Activated CD8-positive, alpha-beta memory T cell treated with anti-CD3 and anti-CD28 coated beads, Interleukin-2, amount 50 U/mL, for 24 hours (primary cell): ENCODE measurements around the gene RNF166.

Experiments used
- DNase-seq: peaks from one replicate; pipeline ENCODE4 v3.0.0-alpha.2; 2020; ENCODE audit errors: extremely low read depth

RNF166 gene

DNA sequence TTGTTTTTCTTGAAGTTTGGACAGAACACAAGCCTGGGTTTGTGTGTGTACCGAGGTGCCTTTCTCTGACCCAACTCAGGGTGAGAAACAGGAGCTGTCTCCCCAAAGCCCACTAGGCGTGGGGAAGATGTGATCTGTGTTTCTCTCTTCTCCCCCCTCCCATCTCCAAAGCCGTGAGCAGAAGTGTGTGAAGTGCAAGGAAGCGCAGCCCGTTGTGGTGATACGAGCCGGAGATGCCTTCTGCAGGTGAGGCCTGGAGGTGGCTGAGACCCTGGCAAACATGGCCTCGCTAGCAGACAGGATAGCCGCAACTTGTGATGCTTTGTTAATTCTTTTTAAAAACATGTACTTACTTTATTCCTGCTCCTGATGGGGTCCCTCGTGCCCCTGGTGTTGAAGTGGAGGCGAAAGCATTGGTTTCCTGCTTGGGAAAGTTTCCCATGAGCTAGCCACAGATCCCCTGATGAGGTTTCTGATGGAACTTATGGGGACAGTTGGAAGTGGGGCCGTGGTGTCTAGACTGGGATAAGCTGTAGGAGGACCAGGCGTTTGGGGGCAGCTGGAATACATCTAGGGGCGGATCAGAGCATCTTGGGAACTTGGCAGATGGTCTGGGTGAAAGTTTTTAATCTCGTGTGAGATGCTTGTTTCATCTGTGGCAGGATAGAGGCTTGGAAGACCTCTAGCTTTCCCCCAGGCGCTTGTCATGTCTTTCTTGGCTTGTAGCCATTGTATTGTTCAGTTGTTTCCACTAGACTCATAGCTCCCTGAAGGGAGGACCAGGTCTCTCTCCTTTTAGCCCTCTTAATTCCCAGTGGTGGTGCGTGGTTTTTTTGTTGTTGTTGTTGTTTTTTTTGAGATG, 988 bp upstream of the RNF166 start:
- no peak for DNase-seq

GRCh38 chr16:88705801-88706228, 393 bp downstream of the RNF166 start:
- no peak for DNase-seq

DNA sequence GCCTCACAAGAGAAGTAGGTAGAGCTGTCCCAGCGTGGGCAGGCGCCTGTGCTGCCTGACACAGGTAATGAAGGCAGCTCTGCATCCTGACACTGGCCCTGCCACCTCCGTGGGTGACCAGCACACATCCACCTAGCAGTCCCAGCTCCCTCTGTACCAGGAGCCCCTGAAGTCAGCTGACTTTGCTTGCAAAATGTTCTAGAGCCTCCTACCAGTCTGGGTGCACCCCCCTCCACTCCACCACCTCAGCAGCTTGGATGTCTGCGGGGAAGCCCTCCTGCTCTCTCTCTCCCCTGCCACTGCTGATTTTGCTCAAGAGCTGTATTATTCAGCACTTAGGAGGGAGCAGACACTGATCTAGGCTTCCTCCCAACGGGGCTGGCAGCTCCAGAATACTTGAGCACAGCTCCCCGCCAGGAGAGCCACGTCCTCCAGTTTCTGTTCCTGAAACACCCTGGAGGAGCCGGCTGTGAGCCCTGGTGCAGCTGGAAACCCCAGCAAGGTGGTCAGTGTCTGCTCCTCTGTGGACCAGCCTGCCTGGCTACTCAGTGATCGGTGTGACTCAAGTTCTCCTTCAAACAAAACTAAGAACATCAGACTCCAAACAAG, 1.0 kb downstream of the RNF166 start:
- DNase-seq, result no peak

- peak; percentile 54 for DNase-seq
These were observed 2.5 kb downstream of the RNF166 start for GRCh38 chr16:88703486-88704309.

DNA sequence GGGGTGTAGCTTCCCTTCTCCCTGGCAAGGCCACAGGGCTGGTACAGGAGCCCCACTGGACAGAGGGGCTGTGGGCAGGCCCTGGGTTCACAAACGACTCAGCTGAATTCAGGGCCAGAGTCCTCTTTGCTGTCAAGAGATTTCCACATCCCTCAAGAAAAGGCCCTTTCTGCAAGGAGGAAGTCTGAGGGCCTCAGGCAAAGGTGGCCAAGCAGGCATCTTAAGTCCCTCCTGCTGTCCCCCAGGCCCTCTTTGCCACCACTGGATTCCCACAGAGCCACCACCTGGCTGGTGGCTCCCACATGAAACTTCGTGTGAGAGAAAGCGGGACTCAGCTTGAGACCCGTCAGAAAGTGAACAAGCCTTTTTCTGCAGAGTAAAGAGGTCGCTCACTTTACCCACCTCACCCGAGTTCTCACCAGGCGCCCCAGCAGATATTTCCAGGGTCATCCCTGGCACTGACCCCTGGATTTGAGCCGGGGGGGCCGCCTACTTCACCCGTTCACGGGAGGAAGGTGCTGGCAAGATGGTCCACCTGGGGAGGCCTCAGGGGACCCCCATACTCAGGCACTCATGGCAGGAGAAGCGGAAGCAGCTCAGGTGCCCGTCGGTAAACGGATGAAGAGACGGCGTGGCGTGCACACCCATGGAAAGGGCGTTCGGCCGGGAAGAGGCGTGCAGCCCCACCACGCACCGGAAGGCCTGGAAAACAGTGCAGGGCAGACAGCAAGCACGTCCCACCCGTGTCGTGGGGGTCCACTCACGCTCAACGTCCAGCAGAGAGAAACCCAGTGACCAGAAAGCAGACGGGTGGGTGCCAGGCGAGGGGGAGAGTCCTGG, 3.6 kb downstream of the RNF166 start:
- DNase-seq, result no peak

GRCh38 chr16:88701581-88702370, 4.4 kb downstream of the RNF166 start:
- DNase-seq, result no peak

DNA sequence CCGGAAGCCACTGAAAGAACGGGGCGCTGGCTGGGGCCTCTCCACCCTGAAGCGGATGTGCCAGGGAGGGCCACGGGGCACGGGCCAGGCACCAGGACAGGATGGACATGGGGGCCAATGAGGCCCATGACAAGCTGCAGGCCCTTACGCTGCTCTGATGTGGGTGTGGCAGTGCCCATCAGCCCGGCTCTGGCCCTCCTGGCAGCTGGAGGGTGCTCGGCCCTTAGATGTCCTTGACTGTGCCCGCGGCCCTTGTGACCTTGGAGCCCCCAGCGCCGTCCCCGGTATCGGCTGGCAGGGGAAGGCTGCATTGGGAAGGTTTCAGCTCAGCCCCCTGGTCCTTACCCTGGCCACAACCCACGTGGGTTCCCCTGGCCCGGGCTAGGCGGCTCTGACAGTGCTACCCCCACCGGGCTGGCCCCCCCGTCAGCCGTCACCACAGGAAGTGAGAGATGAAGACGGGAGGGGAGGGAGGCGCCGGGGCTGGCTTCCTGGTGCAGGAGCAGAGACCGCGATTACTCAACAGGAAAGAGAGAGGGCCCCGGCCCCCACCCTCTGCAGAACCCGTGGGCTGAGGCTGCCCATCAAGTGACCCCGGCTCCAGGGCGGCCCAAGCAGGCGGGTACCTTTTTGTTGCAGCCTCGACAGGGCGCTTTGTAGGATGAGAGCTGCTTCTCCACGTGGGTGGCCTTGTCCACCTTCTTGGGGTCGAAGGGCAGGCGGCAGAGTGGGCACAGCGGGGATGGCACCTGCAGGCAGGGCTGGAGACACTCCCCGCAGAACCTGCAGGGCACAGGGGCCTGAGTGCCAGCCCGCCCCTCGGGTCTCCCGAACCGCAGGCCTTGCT, 5.3 kb downstream of the RNF166 start:
- peak; percentile 92 for DNase-seq

GRCh38 chr16:88700322-88700635, 5.9 kb downstream of the RNF166 start:
- DNase-seq, result no peak

DNA sequence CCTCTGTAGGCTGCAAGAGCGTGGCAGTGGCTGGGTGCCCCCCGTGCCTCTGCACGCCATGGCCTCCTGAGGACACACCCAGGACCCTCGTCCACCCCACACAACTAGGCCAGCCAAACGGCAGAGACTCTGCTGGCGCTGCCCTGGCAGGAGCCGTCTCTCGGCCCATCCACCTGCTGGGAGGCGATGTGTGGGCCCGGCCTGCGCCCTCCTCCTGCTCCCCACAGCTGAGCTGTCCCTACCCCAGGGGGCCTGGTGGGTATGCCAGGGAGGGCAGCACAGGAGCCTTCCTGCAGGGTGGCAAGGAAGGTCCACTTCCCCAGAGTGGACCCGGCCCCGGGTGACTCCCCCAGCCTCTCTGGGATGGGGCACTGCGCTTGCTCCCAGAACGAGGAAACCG, 7.0 kb downstream of the RNF166 start:
- DNase-seq, result no peak

GRCh38 chr16:88698646-88699045, 7.6 kb downstream of the RNF166 start:
- DNase-seq, result no peak

DNA sequence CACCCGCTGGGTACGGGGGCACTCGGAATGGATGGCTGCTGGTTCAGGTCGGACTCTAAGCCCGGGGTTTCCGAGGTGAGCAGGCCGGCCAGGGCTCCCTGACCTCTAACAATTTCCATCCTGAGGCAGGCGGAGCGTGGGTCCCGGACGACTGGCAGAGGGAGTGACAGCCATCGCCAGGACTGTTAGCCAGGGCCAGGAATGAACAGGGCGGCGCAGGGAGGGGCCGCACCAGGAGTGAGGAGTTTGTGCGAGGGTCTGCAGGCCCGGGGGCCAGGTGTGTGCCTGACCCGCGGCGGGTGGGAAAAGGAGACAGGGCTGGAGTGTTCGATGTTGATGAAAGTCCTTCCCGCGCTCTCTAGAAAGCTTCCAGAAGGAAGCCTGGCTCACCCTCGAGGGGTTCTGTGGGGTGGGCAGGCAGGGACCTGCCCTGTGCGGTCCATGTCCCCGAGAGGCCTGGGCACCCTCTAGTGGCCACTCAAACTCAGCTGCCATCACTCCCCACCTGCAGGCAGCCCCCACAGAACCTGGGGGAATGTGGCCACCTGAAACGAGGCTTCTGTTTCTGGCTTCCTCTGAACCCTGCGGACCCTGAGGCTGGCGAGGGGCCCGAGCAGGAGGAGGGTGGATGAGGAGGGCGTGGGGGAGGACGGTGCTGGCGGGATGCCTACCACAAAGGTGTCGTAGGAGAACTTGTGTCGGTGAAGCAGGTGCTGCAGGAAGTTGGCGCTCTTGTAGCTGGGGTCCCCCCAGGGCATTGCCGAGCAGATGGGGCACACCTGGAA, 8.2 kb downstream of the RNF166 start:
- no peak for DNase-seq

GRCh38 chr16:88697116-88697830, 8.9 kb downstream of the RNF166 start:
- DNase-seq, result no peak

- DNase-seq, result no peak
These were observed 9.8 kb downstream of the RNF166 start for GRCh38 chr16:88696441-88696840.

- no peak for DNase-seq
These were observed 10.5 kb downstream of the RNF166 start for GRCh38 chr16:88695753-88696152.

GRCh38 chr16:88695218-88695617, 11.0 kb downstream of the RNF166 start:
- no peak for DNase-seq

GRCh38 chr16:88694221-88695087, 11.8 kb downstream of the RNF166 start:
- no peak for DNase-seq

DNA sequence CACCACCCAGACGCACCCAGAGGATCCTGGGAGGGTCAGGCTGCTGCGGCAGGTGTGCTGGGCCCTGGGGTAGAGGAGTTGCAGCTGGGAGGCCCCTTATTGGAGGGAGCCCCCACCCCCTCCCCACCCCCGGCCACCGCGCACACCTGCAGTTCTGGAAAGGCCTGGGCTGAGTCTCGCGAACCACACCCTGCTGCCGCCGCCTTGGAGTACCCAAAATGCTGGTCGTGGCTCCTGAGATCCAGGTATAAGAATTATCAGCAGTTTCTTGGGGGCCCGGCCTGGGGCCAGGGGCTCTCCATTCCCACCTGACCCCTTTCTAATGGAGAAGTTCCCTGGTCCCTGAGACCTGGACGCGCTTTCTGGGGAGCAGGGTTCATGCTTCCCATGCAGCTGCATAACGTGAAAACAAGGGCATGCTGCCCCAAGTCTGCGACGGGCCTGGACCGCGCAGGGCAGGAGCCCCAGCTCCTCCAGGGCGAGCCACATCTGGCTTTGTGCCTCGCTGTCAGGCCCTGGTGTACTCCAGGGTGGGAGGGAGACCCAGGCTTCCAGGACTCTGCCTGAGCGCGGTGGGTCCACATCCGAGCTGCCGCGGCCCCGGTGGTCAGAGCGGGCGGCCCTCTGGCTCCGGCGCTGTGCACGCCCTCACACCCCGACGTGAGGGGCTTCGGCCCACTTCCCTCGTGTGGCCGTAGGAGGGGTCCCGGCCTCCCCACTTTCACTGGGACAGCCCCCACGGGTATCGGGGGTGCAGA, 12.6 kb downstream of the RNF166 start:
- DNase-seq, result no peak
